WI38 (cell line): ENCODE results near the gene SMYD3.

Experiments used
- H3K4me3 ChIP-seq: 2 replicates; pipeline ENCODE4 v1.5.1; 2011; ENCODE audit warnings: low read depth, mild to moderate bottlenecking, control low read depth, low read length
- CTCF ChIP-seq: IDR thresholded peaks from 2 replicates; pipeline ENCODE4 v1.5.1; 2012; ENCODE audit warnings: low read depth, mild to moderate bottlenecking, control low read depth, low read length

The SMYD3 gene

GRCh38 chr1:246397046-246397445 is 110.0 kb downstream of the SMYD3 start:
- no peak for TF ChIP-seq CTCF
- no peak overlapping the region for H3K4me3 ChIP-seq

GRCh38 chr1:246396322-246396721 is 110.8 kb downstream of the SMYD3 start:
- H3K4me3 ChIP-seq = no peak overlapping the region
- no peak for TF ChIP-seq CTCF

DNA sequence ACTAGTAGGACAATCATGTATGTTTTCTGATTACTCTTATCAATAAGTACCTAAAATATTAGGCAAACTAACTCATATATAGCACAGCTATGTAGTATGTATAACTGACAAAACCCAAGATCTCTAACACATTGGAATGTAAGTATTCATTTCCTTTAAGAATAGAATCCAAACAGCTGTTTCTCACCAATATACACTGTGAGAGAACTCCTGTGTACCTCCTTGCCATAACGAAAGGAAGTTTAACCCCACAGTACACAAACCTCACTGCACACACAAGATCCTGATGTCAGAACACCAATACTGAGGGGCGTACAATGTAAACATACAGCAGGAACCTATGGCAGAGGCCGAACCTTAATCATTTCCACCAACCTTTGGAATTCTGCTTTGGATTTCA is 113.0 kb downstream of the SMYD3 start:
- no peak for TF ChIP-seq CTCF
- no peak overlapping the region for H3K4me3 ChIP-seq

DNA sequence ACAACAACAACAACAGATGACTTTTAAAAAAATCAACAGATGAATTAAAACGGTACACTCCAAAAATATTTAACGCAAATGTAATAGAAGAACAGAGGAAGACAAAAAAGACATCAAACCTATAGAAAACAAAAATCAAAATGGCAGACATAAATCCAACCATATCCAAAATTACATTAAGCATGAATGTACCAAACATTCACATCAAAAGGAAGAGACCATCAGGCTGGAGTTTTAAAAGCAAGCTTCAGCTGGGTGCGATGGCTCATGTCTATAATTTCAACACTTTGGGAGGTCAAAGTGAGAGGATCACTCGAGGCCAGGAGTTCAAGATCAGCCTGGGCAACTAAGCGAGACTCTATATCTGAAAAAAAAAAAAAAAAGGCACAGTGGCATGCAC is 116.2 kb downstream of the SMYD3 start:
- no peak for TF ChIP-seq CTCF
- H3K4me3 ChIP-seq = no peak overlapping the region

- H3K4me3 ChIP-seq = no peak overlapping the region
- TF ChIP-seq CTCF = no peak
These were observed 122.5 kb downstream of the SMYD3 start for GRCh38 chr1:246384616-246385015.

DNA sequence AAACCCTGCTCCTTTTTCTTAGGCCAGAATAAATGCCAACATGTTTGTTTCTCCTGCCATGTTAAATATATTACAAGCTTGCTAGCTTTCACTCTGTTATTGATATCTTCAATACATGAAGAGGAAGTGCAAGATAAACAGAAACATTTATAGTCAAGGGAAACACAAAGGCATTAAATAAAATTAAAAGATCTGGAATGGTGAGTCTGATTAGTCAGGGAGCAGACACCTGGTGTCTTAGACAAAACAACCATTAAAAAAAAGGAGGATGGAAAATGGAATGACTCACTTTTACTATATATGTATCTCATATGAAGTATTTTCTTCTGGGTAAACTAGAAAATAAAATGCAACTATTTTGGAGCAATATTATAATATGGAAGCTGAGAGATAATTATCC is 123.3 kb downstream of the SMYD3 start:
- TF ChIP-seq CTCF = no peak

DNA sequence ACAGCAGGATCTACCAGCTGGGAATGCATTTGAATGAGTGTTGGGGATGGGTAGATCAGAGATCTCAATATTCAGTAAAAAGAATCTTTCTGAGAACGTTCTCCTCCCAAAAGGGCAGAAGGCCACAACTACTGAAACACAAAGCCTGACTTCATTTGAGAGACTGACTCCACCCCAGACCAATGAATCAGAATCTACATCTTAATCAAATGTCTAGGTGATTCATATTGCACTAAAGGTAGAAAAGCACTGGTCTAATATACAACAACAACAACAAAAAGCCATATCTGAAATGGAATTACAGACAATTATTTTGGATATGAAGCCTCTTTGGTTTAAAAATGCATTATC is 123.9 kb downstream of the SMYD3 start:
- TF ChIP-seq CTCF = no peak
- H3K4me3 ChIP-seq = no peak overlapping the region

More for the DNA sequence above, 123.3 kb downstream of the SMYD3 start:
- H3K4me3 ChIP-seq = no peak overlapping the region
